GM19452 (cell line): ENCODE data around the gene NQO1.
"Not testable (repeated sequence)": the region's sequence is repeated elsewhere in the genome, so short reads cannot be mapped to it uniquely, and the experiment has no call there.

Experiments used
- ATAC-seq: cut with Tn5 transposase; IDR thresholded peaks from one replicate; pipeline ENCODE4 v1.9.1; 2021; ENCODE audit not compliant: unreplicated experiment

NQO1 gene

GRCh38 chr16:69744363-69745231 lies 18.2 kb upstream of the NQO1 start:
- ATAC-seq, result no peak

- ATAC-seq, result no peak
These were observed 15.9 kb upstream of the NQO1 start for GRCh38 chr16:69741951-69742904.

- ATAC-seq, result no peak
These were observed 15.2 kb upstream of the NQO1 start for GRCh38 chr16:69741519-69741918.

GRCh38 chr16:69732101-69732500 lies 5.7 kb upstream of the NQO1 start:
- ATAC-seq, result no peak

GRCh38 chr16:69731280-69731679 lies 4.9 kb upstream of the NQO1 start:
- ATAC-seq, result not testable (repeated sequence)

GRCh38 chr16:69729030-69729429 lies 2.7 kb upstream of the NQO1 start:
- not testable (repeated sequence) for ATAC-seq

- ATAC-seq, result no peak
These were observed 1.5 kb upstream of the NQO1 start for GRCh38 chr16:69727916-69728270.

- ATAC-seq, result no peak
These were observed 664 bp downstream of the NQO1 start for GRCh38 chr16:69725480-69726312.

GRCh38 chr16:69724981-69725479 lies 1.3 kb downstream of the NQO1 start:
- no peak for ATAC-seq

GRCh38 chr16:69724414-69724873 lies 1.9 kb downstream of the NQO1 start:
- no peak for ATAC-seq

- ATAC-seq, result no peak
These were observed 4.9 kb downstream of the NQO1 start for GRCh38 chr16:69721441-69721957.

- no peak for ATAC-seq
These were observed 5.4 kb downstream of the NQO1 start for GRCh38 chr16:69720822-69721430.

GRCh38 chr16:69718111-69718764 lies 8.1 kb downstream of the NQO1 start:
- no peak for ATAC-seq

GRCh38 chr16:69717066-69717465 lies 9.3 kb downstream of the NQO1 start:
- no peak for ATAC-seq

- ATAC-seq, result no peak
These were observed 13.3 kb downstream of the NQO1 start for GRCh38 chr16:69712914-69713581.

- no peak for ATAC-seq
These were observed 14.1 kb downstream of the NQO1 start for GRCh38 chr16:69712277-69712676.

- no peak for ATAC-seq
These were observed 15.1 kb downstream of the NQO1 start for GRCh38 chr16:69711115-69711740.

GRCh38 chr16:69709456-69710084 lies 16.8 kb downstream of the NQO1 start:
- no peak for ATAC-seq
